Measurements from ENCODE around the gene PRIMPOL.

DNA sequence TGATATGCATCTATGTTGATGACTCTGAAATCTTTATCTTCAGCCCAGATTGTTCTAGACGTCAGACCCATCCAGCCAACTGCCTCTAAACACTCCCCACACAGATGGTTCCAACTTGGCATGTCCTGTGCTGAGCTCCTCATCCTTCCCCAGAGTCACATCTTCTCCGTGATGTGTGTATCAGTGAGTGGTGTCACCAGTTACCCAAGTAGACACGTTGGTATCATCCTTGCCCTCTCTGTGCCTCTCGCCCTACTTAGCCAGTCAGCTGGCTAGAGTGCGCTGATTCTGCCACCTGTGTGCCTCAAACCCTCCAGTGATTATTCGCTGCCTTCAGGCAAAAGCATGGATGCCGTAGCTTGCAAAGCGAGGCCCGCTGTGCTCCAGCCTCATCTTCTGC, 18.6 kb downstream of the PRIMPOL start:
- TF ChIP-seq, protein P1, sequence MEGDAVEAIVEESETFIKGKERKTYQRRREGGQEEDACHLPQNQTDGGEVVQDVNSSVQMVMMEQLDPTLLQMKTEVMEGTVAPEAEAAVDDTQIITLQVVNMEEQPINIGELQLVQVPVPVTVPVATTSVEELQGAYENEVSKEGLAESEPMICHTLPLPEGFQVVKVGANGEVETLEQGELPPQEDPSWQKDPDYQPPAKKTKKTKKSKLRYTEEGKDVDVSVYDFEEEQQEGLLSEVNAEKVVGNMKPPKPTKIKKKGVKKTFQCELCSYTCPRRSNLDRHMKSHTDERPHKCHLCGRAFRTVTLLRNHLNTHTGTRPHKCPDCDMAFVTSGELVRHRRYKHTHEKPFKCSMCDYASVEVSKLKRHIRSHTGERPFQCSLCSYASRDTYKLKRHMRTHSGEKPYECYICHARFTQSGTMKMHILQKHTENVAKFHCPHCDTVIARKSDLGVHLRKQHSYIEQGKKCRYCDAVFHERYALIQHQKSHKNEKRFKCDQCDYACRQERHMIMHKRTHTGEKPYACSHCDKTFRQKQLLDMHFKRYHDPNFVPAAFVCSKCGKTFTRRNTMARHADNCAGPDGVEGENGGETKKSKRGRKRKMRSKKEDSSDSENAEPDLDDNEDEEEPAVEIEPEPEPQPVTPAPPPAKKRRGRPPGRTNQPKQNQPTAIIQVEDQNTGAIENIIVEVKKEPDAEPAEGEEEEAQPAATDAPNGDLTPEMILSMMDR (conservative IDR thresholded peaks at IDR 0.05 in 1 of 2, IDR thresholded peaks at IDR 0.05 in 1 of 2; ENCODE audit: extremely low read depth in 1 of 2, insufficient read depth in 1 of 2, low read depth in 1 of 2, low read length in 2 of 2) = no peak
- no peak for TF ChIP-seq EZH2 (IDR thresholded peaks at IDR 0.05; ENCODE audit: borderline replicate concordance, low read length)

Measured in mammary epithelial cell (primary cell).